Bone marrow (tissue), 2 donors: ENCODE measurements around the gene SLC35G1.

Experiments used
- DNase-seq, 2 donors: peaks; one replicate each; lab custom pipeline; 2025; lab: John Stamatoyannopoulos, UW

SLC35G1 gene

DNA sequence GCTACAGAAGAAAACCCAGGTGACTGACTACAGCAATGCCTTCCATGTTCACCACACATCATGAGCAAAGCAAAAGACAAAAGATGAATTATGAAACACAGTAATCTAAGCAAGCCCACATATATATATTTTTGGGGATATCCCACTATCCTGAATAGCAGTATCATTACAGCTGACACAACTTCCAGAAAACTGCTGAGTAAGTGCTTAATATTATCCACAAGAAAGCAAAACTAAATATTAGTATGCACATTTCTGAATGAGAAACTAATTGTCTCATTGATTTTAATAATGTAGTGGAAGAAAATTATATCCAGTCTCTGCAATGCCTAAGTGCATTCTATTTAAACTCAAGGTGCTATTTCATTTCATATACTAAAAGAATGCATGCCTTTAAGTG lies 14.5 kb upstream of the SLC35G1 start:
- DNase-seq: no peak

DNA sequence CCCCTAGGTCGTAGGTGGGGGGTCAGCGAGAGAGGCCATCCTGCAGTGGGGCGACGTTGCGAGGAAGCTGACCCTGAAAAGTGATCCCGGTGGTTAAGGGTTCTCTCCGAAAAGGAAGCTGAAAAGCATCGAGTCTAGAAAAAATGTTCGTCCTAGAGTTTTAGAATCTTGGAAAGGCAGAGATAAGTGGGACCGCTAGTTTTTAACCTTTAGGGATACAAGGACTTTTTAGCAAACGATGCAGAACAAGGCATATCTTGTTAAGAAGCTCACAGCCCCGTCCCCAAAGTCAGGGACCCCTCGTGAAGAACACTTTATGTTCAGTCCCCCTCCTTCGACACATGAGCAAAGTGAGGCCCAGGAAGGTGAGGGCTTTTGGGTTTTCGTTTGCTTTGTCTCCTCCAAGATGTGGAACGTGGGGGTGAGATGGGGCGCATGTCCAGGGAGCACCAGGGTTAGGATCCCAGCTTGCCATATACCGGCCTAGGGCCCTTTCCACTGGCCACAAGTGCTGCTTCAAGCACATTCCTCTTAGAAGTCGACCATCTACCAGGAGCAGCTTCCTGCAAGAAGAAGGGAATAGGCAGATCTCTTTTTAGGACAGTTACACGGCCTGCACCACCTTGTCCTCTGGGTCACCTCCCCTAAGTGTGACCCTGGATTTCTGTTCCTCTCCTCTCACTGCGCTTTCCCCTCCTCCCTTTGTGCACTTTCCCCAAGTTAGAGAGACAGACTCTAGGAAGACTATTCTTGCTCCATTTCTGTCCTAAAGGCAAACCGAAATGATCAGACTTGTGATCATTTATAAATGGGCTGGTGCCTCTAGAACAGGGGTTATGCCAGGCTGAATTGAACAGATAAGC lies 969 bp downstream of the SLC35G1 start:
- DNase-seq: no peak

- no peak for DNase-seq
These were observed 3.4 kb downstream of the SLC35G1 start for GRCh38 chr10:93897070-93897780.

DNA sequence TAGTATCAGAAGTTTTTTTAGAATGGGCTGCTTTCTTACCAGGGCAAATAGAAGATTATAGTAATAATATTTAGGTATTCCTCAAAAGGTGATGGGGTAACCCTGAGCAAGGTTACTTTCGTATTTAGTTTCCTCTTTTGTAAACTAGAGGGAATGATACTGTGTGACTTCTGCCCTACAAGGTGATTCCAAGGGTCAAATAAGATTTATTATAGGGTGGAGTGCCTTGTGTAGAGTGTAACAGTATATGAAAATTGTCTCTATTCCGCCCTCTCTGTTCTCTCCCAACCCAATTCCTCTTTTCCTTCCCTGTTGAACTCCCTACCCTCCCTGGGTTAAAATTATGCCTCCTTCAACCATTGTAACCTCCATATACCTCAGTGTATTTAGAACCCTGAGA lies 5.3 kb downstream of the SLC35G1 start:
- no peak for DNase-seq

DNA sequence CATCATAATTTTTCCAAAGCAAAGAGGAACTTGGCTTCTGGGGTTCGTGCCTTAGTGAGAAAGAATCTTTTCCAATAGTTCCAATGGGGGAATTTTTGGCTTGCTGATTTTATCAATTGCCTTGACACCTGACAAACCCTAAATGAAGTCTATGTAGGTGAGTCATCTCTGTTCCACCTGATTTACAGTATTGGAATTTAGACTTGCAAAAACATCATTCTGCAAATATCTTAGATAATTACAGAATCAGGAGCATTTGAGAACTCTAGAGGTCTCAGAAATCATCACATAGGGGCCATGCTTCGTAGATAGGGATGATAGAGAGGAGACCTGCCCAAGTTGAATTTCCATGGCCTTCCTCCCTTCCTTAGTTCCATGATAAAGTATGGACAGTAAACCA lies 9.3 kb downstream of the SLC35G1 start:
- DNase-seq: no peak

GRCh38 chr10:93904901-93905300 lies 11.1 kb downstream of the SLC35G1 start:
- no peak for DNase-seq

DNA sequence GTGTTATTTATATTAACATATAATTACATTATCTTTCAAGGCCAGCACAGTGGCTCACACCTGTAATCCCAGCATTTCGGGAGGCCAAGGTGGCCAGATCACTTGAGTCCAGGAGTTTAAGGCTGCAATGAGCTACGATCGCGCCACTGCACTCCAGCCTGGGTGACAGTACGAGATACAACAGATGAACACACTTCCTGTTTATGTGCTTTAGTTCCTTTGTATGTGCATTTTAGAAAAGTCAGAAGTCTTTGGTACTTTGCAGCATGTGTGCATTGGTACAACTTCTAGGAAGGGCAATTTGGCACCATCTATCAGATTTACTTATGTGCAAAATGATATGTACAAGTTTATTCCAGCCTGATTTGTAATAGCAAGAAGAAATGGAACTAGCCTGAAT lies 13.3 kb downstream of the SLC35G1 start:
- no peak for DNase-seq

DNA sequence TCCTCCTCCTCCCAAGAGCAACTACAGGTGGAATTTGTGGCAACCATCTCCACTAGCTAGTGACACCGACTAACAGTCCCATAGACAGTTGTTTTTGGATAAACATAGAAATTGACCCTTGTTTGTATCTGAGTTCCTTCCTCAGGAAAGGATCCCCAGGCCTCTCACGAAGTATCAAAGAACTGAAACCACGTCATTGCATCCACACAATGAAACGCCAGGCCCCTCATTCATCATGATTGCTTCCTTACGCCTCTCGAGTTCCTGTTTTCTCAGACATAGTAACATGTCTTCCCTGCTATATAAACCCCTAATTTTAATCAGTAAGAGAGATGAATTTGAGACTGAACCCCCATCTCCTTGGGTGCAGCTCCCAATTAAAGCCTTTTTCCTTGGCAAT lies 18.1 kb downstream of the SLC35G1 start:
- no peak for DNase-seq

- no peak for DNase-seq
These were observed 18.7 kb downstream of the SLC35G1 start for GRCh38 chr10:93912444-93912843.

DNA sequence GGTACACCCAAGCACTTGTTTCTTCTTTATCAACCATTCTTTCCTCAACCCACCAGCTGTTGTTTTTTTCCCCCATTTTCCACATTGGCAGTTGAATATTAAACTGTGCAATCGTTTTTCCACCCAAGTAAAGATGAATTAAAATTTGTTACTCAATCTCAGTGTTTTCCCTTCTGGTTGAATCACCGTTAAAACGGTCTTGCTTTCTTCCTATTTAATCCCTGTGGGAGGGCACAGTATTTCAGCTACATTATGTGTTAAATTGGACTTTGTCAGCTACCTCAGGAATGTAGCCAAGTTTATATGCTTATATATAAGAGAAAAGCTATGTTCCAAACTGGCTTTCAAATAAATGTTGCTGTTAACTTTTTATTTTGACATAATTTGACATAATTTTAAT lies 19.9 kb downstream of the SLC35G1 start:
- DNase-seq: no peak

DNA sequence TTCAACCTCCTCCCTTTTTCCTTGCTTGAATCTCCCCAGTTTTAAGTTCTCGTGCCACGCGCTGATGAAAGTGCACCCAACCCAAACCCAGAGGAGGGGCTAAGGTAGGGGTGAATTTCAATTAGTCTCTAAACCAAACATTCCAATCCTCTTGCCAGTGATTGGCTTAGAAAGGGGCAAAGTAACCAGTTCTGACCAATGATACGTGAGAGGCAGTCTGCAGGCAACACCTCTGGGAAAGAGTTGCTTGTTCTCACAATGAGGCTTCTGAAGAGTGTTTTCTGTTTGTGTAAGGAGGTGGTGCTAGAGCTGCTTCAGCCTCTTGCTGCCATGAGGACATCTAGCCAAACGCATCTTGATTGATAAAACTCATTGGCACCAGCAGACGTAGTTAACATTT lies 21.8 kb downstream of the SLC35G1 start:
- DNase-seq: no peak

- DNase-seq: no peak
These were observed 22.7 kb downstream of the SLC35G1 start for GRCh38 chr10:93916257-93917063.

GRCh38 chr10:93917064-93917391 lies 23.2 kb downstream of the SLC35G1 start:
- DNase-seq: no peak

DNA sequence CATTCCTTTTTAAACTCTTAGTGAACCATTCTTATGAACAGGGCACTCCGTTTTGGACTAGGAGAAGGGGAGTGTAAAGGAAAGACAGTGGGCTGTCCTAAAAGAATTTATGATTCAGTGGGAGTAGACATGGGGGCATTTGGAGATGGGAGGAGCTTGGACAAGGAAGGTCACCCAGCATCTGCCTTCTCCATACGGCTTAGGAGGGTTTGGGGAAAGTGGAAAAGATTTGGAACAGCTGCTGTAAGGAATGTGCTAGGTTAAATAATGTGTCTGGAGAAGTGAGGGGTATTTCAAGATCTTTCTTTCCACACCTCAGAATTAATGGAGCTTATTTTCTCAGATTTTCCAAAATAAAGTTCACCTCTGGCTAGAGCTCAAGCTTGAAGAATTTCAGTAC lies 24.0 kb downstream of the SLC35G1 start:
- DNase-seq: no peak

DNA sequence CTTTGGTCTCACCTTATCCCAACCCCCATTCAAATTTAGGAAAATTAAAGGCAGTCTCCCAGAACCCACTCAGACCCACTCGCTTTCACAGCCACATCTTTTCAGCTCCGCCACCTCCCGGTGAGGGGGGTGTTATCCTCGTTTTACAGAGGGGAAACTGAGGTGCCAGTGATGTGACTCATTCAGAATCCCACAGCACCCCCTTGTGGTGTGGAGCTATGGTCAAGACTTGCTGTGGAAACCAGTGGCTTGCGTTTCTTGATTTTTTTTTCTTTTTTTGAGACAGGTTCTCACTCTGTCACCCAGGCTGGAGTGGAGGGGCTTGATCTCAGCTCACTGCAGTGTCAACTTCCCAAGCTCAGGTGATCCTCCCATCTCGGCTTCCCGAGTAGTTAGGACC lies 27.6 kb downstream of the SLC35G1 start:
- no peak for DNase-seq

- no peak for DNase-seq
These were observed 32.8 kb downstream of the SLC35G1 start for GRCh38 chr10:93926613-93927012.

DNA sequence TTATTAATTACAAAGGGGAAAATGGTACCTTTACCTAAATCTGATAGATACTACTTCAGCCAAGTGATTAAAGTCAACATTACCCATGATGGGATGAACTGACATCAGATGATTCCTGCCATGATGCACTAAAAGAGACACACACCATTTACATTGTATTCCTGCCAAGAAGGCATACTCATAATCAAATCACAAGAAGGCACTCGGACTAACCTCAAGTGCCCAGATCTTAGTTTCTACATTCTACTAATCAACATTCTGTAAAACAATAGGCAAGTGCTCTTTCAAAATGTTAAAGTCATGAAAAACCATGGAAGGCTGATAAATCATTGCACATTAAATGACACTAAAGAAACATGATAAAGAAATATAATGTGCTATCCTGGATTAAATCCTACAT lies 44.4 kb downstream of the SLC35G1 start:
- DNase-seq: no peak

GRCh38 chr10:93940881-93941280 lies 47.1 kb downstream of the SLC35G1 start:
- DNase-seq: no peak

DNA sequence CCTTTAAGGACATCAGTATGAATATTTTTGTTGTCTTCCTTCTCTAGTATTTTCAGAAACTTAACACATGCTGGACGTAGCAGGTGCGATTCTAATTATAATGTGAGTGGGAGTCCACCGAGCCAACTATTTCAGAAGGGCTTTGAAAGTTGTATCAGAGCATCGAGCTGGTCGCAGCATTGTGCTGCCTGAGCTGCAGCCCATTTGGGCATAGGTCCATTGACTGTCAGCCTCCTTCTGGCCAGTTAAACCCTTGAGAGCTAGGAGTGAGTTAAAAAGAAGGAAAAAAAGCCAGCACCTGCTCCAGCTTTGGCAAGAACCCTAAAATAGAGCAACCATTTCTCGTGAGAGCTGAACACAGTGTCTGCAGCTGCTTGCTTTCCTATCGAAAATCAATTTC lies 47.8 kb downstream of the SLC35G1 start:
- DNase-seq: no peak

- no peak for DNase-seq
These were observed 52.0 kb downstream of the SLC35G1 start for GRCh38 chr10:93945819-93946218.

GRCh38 chr10:93947055-93947454 lies 53.3 kb downstream of the SLC35G1 start:
- DNase-seq: no peak

DNA sequence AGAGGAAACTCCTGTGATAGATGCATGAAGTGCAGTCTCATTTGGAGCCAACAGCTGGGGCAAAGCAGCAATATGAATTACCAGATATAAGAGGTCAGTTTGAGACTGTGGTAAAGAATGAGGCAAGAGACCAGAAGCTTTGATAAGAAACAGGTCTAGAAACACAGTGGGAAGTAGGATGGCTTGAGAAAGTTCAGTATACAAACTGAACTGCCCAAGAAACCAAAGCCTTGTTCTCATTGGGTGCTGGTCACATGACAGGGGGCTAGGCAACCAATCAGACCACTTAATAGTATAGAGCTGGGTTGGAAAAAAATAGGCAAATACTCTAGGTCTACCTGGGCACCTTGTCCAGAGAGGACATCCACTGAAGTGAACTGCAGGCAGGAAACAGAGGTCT lies 53.7 kb downstream of the SLC35G1 start:
- DNase-seq: no peak

GRCh38 chr10:93951905-93952304 lies 58.1 kb downstream of the SLC35G1 start:
- no peak for DNase-seq
